GM18498 (cell line): Measurements from ENCODE around the gene HCRTR1.

Source experiments
- ATAC-seq: cut with Tn5 transposase; IDR thresholded peaks from one replicate; pipeline ENCODE4 v1.9.1; 2021; ENCODE audit warnings: mild to moderate bottlenecking, moderate library complexity; ENCODE audit not compliant: unreplicated experiment

HCRTR1 gene

DNA sequence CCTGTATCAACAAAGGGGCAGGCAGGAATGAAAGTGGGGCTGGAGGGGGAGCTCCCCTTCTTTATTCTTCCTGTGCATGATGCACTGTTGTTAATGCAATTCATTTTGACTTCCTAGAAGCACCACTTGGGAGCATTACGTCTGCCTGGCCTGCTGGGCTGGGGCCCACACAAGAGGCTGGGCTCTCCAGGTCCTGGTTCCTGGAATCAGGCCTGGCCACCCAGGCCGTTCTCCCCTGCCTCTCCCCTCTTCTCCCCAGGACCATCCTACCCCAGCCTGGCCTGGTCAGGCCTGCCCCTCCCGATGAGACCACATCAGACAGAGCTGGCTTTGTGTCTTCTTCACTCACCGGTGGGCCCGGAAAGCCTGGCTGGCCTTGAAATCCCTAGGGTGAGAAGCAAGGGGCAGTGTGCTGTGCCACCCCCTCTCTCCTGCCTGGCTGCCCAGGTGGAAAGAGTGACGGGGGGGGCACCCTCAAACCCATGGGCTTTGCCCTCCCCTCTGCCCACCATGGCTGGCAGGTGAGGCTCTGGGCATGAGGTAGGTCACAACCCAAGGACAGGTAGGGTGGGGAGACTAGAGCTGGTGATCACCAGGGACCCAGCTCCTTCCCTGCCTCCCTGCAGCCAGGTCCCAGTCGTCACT is 47.9 kb downstream of the HCRTR1 start:
- no peak for ATAC-seq

GRCh38 chr1:31666263-31666963 is 48.9 kb downstream of the HCRTR1 start:
- no peak for ATAC-seq

- ATAC-seq, result no peak
These were observed 49.7 kb downstream of the HCRTR1 start for GRCh38 chr1:31667065-31667785.

DNA sequence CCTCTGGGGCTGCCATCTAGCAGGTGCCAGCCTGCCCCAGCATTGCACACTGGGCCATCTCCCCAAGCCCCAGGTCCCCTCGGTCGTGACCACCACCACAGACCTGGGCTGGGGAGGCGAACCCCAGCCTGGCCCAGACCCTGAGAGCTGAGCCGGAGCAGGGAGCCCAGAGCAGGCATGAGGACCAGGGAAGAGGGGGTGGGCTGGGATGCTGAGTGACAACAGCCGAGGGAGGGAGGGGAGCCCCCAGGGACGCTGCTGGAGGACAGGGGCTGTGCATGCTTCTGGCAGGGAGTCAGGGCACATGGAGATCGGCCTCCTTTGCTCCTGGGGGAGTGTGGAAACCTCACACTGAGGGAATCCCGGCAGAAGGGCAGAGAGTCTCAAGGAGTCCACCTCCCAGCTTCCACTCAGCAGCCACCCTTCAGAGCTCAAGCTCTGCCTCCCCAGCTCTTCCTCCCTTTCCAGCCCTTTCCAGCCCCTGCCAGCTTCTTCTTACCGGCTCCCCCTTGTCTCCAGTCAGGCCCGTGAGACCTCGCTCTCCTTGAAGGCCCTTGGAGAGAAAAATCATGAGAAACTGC is 50.9 kb downstream of the HCRTR1 start:
- no peak for ATAC-seq

GRCh38 chr1:31669433-31669785 is 51.9 kb downstream of the HCRTR1 start:
- ATAC-seq, result no peak

DNA sequence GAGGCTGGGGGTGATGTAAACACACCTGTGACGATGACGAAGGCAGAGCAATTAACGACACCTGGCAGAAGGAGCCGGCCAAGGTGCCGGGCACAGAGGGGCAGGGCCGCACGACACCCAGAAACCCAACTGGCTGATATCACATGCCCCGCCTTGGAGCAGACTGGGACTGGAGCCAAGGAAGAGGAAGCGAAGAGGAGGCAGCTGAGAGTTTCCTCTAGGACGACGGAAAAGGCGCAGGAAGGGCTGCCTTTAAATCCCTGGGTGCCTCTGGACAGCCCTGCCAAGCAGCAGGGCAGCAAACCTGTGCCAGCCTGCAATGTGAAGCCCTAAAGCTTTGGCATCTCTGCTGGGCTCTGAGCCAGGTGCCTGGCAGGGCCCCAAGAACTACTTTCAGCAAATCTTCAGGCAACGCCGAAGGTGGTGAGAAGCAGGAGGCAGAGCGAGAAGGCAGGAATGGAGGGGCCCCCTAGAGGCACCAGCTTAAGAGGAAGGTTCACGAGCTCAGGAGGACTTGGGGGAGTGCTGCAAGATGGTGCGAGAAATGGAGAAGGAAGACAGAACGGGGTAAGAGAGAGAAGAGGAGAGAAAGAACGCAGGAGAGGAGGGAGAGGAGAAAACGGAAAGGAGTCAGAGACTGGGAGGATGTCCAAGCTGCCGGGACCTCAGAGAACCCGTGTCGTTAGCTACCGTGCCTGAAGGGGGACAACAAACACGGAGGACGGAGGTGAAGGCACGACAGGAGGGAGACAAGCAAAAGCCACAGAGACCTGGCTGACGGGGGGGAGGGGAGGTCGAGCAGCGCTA is 52.5 kb downstream of the HCRTR1 start:
- no peak for ATAC-seq

DNA sequence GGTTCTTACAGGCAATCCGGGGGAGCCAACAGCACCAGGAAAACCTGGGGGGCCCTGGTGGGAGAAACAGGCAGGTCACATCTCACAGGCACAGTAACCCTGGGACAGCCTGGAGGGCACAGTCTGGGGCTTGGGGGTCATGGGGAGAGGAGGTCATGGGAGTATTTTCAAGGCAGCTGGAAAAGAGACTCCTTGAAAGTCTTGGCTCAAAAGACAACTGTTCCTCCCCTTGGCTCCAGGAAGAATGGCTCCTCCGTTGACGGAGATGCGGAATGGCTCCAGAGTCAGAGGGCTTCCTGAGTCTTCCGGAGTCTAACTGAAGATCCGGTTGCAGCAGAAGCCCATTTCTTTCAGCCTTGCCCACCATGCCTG is 53.1 kb downstream of the HCRTR1 start:
- ATAC-seq, result no peak

GRCh38 chr1:31671147-31671546 is 53.7 kb downstream of the HCRTR1 start:
- no peak for ATAC-seq

DNA sequence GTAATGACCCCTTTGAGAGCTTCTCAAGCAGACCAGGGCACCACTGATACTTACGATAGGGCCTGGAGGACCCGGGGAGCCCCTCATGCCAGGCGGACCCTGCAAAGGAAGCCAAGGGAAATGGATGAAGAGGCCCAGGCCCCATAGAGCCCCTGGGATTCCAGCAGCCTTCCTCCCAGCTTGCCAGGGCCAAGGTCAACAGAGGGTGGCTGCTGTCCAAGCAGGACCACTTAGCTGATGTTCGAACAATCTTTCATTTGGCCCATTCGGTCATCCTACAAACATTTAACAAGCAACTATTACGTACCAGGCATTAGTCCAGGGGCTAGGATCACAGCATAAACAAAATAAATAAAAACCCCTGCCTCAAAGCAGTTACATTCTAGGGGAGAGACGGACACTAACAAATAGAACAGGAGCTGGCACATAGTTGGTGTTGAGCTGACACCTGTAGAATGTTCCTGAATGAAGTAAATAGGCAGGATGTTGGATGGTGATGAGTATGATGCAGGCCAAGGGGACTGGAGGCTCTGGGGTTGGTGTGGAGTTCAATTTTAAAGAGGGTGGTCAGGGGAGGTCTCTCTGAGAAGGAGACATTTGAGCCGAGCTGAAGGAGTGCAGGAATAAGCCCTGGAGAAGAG is 54.2 kb downstream of the HCRTR1 start:
- ATAC-seq, result no peak

- no peak for ATAC-seq
These were observed 55.5 kb downstream of the HCRTR1 start for GRCh38 chr1:31672986-31673385.

- ATAC-seq, result no peak
These were observed 55.9 kb downstream of the HCRTR1 start for GRCh38 chr1:31673433-31673832.

- no peak for ATAC-seq
These were observed 57.1 kb downstream of the HCRTR1 start for GRCh38 chr1:31674626-31675025.

DNA sequence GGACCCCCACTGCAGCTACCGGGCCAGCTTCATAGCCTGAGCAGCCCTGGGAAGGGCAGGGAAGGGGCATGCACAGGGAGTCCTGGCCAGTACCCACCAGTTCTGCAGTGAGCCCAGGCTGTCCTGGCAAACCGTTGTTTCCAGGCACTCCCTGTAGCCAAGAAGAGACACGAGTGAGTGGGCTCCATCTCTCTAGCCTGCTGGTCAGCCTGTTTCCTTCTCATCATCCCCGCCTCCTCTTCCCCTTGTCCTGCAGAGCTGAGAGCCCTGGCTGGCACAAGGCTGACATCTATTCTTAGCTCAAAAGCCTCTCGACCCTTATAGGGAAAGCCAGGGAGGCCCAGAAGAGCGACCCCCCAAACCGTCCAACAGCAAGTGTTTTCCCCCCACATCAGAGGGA is 57.7 kb downstream of the HCRTR1 start:
- ATAC-seq, result no peak

GRCh38 chr1:31675756-31676155 is 58.3 kb downstream of the HCRTR1 start:
- no peak for ATAC-seq
